ENCODE results near the gene AMTN. TPM values are rescaled to one million over a fixed set of nuclear protein-coding genes. Genes with fewer than 3 reads are reported as not detected.

AMTN gene
- not detected in 2 replicates for total RNA-seq

GRCh38 chr4:70518269-70518668 is at the start of gene AMTN:
TSS of gene AMTN (plus strand) at chr4:70518569. CDS start at chr4:70518778, 209 bp downstream.

DNA sequence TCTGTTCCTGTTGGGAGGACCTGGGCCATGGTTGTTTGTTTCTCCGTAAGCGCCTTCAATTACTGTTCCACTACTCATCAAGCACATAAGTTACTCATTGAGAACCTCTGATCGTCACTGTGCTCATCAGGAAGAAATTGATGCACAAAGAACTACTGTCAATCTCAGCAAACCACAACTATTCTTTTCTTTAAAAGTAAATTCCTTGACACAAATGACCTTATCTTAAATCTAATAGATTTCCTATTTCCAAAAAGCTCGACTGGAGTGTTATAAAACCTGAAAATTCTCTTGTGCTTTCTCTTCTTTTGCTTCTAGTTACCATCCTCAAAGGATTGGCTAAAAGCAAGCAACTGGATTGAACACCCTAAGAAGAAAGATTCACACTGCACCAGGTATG is 46.5 kb upstream of the AMTN start, which contains the start of gene MUC7:
TSS of gene MUC7 (plus strand) at position 301 of the 400 bp plus-strand sequence. CDS start 1,825 bp downstream, outside the sequence.

Other genes with a start within 250 kb of the AMTN start
- not detected in 2 replicates for gene CABS1, start 183.6 kb upstream of the AMTN start, total RNA-seq
- not detected in 2 replicates for gene SMR3A, start 157.8 kb upstream of the AMTN start, total RNA-seq
- not detected in 2 replicates for gene SMR3B, start 135.4 kb upstream of the AMTN start, total RNA-seq
- gene OPRPN, start 120.6 kb upstream of the AMTN start, total RNA-seq: not detected in 2 replicates
- gene MUC7, start 46.4 kb upstream of the AMTN start, total RNA-seq: not detected in 2 replicates
- not detected in 2 replicates for gene AMBN, start 73.7 kb downstream of the AMTN start, total RNA-seq
- not detected in 2 replicates for gene ENAM, start 110.2 kb downstream of the AMTN start, total RNA-seq
- gene JCHAIN, start 147.9 kb downstream of the AMTN start, total RNA-seq: not detected in 2 replicates
- gene UTP3, start 170.0 kb downstream of the AMTN start, total RNA-seq: 16.7 and 27.6 TPM in 2 replicates
- gene RUFY3, start 203.4 kb downstream of the AMTN start, total RNA-seq: 26.2 and 52.1 TPM in 2 replicates

All from bladder microvascular endothelial cell (primary cell).